ENCODE results near the gene EARS2.

The EARS2 gene

DNA sequence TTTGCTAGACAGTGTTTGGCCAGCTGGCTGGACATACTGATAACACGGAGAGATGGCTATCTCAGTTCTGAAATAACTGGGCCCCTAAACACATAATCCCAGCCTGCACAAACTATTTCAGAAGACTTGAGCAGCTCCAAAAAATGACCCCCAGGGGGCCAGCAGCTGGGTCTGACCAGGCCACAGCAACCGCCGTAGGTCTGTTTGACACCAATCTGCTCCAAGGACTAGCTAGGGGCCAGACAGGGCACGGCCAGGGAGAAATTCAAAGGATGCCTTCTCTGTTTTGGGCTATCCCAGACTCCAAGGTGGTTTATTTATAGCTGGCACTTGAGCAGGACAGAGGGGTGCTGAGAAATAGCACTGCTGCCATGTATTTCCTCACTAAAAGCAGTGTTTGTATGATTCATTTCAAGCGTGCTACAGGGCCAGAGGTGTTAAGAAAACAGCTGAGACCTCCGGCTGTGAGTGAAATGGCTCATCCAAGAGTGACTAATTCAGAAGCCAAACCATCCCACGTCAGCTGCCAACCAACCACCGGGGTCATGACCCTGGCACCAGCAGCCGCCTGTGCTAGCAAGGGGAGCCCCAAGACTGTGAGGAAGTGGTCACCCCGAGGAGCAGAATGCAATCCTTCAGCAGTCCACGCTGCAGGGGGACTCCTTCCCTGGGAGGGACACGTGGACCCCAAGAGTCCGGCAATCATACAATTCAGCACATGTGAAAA is 52.5 kb downstream of the EARS2 start:
- TF ChIP-seq, protein P1, sequence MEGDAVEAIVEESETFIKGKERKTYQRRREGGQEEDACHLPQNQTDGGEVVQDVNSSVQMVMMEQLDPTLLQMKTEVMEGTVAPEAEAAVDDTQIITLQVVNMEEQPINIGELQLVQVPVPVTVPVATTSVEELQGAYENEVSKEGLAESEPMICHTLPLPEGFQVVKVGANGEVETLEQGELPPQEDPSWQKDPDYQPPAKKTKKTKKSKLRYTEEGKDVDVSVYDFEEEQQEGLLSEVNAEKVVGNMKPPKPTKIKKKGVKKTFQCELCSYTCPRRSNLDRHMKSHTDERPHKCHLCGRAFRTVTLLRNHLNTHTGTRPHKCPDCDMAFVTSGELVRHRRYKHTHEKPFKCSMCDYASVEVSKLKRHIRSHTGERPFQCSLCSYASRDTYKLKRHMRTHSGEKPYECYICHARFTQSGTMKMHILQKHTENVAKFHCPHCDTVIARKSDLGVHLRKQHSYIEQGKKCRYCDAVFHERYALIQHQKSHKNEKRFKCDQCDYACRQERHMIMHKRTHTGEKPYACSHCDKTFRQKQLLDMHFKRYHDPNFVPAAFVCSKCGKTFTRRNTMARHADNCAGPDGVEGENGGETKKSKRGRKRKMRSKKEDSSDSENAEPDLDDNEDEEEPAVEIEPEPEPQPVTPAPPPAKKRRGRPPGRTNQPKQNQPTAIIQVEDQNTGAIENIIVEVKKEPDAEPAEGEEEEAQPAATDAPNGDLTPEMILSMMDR (IDR thresholded peaks at IDR 0.05; ENCODE audit: low read depth, low read length) = no peak
- H3K4me3 ChIP-seq (ENCODE audit: low read depth, low read length) = no peak overlapping the region

DNA sequence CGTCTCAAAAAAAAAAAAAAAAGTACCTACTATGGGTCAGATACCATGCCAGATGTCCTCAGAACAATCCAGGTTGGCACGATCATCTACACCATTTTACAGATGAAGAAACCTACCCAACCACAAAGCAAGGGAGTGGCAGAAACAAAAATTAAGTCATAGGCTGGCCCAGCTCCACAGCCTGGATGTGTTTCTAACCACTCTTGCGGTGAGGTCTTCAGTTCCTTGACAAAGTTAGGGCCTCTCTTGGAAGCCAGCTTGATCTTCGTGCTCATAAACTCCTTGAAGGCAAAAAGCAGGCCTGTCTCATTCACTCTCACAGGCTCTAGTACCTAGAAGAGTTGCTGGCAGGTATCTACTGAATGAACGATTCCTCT is 53.1 kb downstream of the EARS2 start:
- H3K4me3 ChIP-seq (ENCODE audit: low read depth, low read length) = no peak overlapping the region
- TF ChIP-seq, protein P1 (IDR thresholded peaks at IDR 0.05; ENCODE audit: low read depth, low read length) = no peak

DNA sequence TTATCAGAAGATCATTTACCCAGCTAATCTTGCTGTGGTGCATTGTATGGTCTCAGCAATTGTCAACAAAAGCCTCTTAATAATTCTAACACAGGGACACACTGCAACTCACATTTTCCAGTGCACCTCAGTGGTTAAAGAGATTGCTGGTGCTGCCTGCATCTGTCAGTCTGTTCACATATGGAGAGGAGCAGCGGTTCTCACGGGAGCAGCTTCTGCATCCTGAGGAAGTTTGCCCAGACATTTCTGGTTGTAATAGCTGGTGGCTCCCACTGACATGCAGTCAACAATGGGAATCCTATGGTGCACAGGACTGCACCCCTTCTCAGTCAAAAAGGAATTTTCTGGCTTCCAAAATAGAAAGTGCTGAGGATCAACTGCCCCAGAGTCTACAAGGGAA is 54.7 kb downstream of the EARS2 start:
- TF ChIP-seq, protein P1 (IDR thresholded peaks at IDR 0.05; ENCODE audit: low read depth, low read length) = no peak

DNA sequence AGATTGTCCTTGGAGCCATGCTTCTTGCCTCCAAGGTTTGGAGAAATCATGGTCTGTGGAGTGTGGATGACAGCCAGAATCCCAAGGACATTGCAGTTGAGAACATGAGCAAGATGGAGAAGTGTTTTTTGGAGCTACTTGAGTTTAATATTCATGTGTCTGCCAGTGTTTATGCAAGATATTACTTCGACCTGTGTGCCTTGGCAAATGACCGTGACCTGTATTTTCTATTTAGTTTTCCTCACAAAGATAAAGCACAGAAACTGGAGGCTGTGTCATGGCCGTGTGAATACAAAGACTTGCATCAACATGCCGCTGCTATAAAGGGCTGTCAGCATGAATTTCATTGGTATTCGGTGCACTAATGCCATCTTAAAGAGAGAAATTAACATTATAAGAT is 55.9 kb downstream of the EARS2 start:
- H3K4me3 ChIP-seq (ENCODE audit: low read depth, low read length) = no peak overlapping the region
- TF ChIP-seq, protein P1 (IDR thresholded peaks at IDR 0.05; ENCODE audit: low read depth, low read length) = no peak

More for the DNA sequence above, 54.7 kb downstream of the EARS2 start:
- no peak overlapping the region for H3K4me3 ChIP-seq (ENCODE audit: low read depth, low read length)

DNA sequence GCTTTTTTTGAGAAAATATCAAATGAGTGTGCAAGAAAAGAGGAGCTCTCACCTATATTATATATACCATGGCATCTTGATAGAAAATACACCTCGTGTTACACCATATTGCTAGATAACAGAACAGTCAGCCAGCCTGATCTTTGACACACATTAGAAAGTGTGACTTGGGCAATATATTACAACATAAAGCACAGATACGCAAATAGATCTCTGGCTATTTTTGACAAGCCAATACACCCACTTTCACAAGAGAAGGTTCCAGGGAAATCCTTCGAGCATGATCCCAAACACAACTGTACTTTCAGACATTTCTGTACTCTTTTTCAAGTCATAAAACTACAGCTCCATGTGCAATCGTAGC is 56.3 kb downstream of the EARS2 start:
- TF ChIP-seq, protein P1 (IDR thresholded peaks at IDR 0.05; ENCODE audit: low read depth, low read length) = no peak
- H3K4me3 ChIP-seq (ENCODE audit: low read depth, low read length) = no peak overlapping the region

DNA sequence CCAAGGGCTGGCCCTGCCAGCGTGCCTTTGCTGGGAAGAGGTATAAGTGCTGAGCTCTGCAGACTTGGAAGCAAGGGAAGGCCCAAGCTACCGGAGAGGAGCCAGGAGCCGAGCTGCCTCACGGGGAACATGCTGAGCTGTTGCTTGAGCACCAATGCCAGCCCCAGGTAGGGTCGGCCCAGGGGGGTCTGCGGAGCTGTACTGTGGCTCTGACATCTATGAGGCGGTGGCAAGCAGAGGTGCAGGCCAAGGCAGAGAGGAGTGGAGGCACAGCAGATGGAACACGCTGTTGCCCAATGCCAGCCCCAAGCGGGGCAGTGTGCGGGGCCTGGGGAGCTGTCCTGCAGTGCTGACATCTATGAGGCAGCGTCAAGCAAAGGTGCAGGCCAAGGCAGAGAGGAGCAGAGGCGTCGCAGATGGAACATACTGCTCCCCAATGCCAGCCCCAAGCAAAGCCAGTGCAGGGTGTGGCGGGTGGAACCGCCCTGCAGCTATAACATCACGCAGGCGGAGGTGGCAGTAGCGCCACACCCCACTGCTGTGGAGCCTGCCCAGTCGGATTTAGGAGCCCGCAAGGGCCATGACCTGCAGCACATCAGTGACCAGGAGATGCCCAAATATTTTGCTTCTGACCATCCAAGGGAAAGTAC is 56.8 kb downstream of the EARS2 start:
- H3K4me3 ChIP-seq (ENCODE audit: low read depth, low read length) = no peak overlapping the region
- TF ChIP-seq, protein P1 (IDR thresholded peaks at IDR 0.05; ENCODE audit: low read depth, low read length) = no peak

DNA sequence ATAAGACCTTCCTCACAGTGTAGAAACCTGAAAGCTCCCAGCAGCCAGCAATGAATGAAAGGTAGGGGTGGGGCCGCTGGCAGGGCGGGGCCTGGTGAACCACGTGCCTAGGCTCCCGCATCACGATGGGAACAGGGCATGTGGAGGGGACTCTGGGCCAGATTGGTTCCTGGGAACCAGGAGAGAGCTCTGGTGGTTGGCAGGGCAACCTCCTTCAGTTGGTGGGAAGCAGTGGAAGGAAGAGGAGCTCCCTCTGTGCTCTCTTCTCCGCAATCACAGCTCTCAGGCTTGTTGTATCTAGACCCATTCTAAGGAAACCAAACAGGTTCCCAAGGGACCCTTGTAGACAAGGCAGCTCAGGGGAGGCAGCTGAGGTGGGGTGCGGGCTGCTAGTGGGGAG is 57.3 kb downstream of the EARS2 start:
- TF ChIP-seq, protein P1 (IDR thresholded peaks at IDR 0.05; ENCODE audit: low read depth, low read length) = no peak

More for the DNA sequence above, 57.3 kb downstream of the EARS2 start:
- no peak overlapping the region for H3K4me3 ChIP-seq (ENCODE audit: low read depth, low read length)
